GM19240 (cell line): ENCODE measurements around the gene ATF6B.

Source experiments
- DNase-seq: peaks from one replicate; pipeline ENCODE4 v3.0.0; 2011; ENCODE audit warnings: low spot score; ENCODE audit not compliant: insufficient read length

Gene ATF6B

GRCh38 chr6:32127717-32128592, at the start of gene ATF6B:
ATF6B (minus strand) TSS chr6:32128246; CDS start chr6:32128207, 39 bp downstream.
- DNase-seq: peak; percentile 97

GRCh38 chr6:32177183-32177787, 49.2 kb upstream of the ATF6B start:
- DNase-seq: no peak

- no peak for DNase-seq
Observed at GRCh38 chr6:32176476-32177182, 48.6 kb upstream of the ATF6B start.

GRCh38 chr6:32175711-32176475, 47.8 kb upstream of the ATF6B start, which contains the start of gene AGPAT1:
AGPAT1 (minus strand) TSS chr6:32176084; CDS start chr6:32171496, 4,588 bp downstream.
- peak; percentile 98 for DNase-seq

GRCh38 chr6:32175322-32175710, 47.3 kb upstream of the ATF6B start:
- DNase-seq: no peak

DNA sequence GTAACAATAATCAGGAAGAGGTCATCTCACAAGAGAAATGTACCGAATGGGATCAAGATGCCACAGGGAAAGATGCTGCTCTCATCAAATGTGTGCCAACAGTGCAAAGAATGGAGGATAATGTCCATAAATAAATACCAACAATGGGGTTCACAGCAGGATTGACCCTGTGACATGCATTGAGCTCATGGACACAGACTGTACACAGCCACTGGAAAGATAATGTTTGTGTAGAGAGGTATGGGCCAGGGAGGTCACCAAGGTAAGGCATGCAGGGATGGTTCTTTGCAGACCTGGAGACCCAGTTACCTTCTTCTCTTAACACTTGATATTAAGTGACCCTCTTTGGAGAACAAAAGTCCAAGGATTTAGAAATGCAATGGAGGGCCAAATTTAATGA, 46.4 kb upstream of the ATF6B start:
- no peak for DNase-seq

DNA sequence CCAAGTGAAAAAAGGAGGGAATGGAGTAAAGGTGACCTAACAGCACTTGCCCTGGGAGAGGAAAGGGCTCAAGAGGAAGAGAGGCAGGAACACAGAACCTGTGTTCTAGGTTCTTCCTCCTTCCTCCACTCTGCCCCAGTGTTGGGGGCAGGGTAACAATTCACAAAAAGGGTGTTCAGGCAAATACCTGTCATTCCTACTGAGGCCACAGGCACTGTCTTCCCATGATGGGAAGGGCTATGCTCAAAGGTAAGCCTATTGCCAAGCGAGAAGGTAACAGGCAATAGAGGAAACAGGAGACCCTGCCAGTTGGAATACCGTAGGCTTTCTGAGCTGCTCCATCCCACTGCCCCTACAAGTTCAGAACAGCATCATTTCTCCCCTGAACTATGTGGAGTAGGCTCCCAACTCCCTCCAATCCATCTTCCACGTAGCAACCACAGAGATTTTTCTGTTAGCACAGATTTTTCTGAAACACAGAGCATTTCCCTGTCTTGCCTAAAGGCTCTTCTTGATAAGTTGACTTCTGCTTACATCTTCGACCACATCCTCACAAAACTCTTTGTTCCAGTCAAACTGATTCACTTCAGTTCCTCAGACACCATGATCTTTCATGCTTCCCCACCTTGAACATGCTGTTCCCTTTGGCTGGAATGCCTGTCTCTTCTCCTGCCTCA, 45.1 kb upstream of the ATF6B start:
- no peak for DNase-seq

- no peak for DNase-seq
Observed at GRCh38 chr6:32171234-32171633, 43.2 kb upstream of the ATF6B start.

DNA sequence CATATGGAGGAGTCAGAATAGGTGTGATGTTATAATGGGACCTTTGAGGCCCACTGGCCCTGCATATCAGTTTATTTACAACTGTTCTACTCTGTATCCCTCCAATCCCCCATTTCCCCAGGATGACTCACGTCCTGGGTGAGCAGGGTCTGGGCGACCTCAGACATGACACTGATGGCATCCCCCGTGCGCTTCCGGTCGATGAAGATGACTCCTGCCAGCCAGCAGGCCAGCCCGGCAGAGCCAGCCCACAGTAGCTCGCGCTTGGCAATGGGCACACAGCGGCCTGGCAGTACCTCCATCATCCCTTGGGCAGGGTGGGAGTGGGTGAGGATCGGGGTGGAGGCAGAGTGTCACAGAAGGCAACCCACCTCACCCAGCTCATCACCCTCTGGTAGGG, 42.2 kb upstream of the ATF6B start:
- DNase-seq: no peak

- no peak for DNase-seq
Observed at GRCh38 chr6:32168807-32169591, 41.0 kb upstream of the ATF6B start.

- DNase-seq: no peak
Observed at GRCh38 chr6:32168350-32168749, 40.3 kb upstream of the ATF6B start.

DNA sequence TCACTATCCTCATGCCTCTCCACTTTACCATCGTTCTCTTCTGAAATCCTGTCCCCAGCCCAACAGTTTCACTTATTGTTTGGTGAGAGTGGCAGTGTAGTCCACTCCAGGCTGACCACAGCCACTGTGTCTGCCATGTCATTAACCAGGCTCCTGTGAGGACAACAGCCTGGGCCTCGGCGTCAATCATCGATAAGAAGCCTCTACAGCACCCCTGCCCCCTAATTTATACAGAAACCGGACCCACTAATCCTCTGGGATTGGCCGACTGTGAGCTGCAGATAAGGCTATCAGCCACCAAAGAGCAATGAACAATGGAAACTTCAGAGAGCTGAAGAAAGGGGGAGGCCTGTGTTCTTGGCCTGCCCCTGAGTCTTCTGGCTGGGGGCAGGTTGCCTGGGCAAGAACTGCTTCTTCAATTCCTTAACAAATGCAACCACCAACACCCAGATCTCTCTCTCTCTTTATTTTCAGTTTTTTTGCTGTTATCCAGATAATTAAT, 39.8 kb upstream of the ATF6B start:
- no peak for DNase-seq

DNA sequence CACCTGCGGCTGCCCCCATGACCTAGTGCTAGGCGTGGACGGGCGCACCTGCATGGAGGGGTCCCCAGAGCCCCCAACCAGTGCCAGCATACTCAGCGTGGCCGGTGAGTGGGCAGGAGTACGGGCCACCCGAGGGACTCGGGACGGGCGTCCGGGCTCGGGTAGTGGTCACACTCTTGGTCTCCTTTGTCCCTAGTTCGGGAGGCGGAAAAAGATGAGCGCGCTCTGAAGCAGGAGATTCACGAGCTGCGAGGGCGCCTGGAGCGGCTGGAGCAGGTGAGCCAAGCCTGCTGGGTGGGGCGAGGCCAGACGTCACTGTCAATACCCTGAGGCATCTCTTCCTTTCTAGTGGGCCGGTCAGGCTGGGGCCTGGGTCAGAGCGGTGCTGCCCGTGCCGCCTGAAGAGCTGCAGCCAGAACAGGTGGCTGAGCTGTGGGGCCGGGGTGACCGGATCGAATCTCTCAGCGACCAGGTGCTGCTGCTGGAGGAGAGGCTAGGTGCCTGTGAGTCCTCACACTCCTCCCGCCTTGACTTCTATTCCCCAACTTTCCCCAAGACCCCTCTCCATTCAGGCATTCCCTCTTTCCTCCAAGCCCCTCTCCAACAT, 39.2 kb upstream of the ATF6B start:
- no peak for DNase-seq

GRCh38 chr6:32166411-32167061, 38.5 kb upstream of the ATF6B start:
- no peak for DNase-seq

GRCh38 chr6:32164295-32164694, 36.2 kb upstream of the ATF6B start, which contains the start of gene EGFL8:
EGFL8 (plus strand) TSS chr6:32164595; CDS start chr6:32166166, 1,571 bp downstream.
- DNase-seq: no peak

DNA sequence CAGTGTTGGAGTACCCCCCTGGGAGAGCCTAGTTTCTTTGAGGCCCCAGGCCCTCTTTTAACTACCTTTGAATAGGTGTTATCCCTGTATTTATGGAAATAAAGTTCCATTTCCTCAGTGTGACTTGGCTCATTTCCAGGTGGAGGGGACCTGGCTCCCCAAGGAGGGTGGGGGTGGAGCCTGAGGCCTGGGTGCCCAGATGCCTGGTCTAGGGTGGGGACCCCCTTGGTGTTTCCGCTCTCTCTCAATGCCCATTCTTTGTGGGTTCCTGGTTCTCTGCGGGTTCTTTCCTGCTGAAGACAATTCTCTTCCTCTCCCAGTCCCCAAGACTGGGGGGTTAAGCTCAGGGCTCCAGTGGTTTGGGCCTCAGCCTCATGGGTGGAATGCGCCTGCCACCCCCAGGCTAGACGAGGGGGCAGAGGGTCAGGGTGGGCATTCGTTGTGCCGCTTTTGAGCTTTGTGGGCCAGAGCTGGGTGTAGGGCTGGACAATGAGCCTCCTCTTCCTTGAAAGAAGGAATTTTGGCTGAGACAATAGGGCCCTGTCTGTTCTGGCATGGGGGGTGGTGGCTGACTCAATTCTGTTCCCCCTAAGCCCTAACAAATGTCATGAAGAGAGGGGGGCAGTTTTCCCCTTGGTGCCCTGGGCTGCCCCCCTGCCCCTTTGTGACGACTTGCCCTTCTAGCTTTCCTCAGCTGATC, 35.7 kb upstream of the ATF6B start:
- no peak for DNase-seq

DNA sequence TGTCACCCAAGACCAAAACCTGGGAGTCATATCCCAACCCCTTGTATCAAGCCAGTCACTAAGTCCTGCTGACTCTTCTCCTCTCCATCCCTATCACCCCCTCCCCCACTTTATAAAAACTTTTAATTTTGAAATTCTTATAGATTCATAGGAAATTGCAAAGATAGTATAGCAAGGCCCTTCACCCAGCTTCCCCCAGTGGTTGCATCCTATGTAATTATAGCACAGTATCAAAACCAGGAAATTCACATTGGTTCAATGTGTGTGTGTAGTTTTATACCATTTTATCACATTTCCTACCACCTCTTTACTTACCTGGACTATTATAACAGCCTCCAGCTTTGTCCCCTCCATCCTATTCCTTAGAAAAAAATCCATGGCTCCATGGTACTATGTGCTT, 30.0 kb upstream of the ATF6B start:
- DNase-seq: no peak

DNA sequence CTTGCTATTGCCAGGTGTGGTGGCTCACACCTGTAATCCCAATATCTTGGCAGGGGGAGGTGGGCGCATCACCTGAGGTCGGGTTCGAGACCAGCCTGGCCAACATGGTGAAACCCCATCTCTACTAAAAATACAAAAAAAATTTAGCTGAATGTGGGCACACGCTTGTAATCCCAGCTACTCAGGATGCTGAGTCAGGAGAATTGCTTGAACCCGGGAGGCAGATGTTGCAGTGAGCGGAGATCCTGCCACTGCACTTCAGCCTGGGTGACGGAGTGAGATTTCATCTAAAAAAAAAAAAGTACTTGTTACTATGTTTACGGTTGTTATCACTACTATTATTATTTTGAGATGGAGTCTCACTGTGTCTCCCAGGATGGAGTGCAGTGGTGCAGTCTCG, 28.8 kb upstream of the ATF6B start:
- no peak for DNase-seq
